Spleen (tissue), 11 donors: ENCODE measurements around the gene LMO2. TPM values are rescaled to one million over a fixed set of nuclear protein-coding genes. Genes with fewer than 3 reads are reported as not detected.

Experiments
- DNase-seq: peaks from one replicate; pipeline ENCODE4 v3.0.0-alpha.2; 2020
- H3K27ac ChIP-seq, 8 donors: fragments of 200-600 bp; sonication (generic) in 7 of 8; 1 replicate in 4 of 8; 2 replicates in 4 of 8; pipeline versions ENCODE4 v1.5.0 to v1.8.0; 2016 to 2021; ENCODE audit warnings: inconsistent platforms in 4 of 8, mild to moderate bottlenecking in 4 of 8, moderate library complexity in 1 of 8
- H3K27me3 ChIP-seq, 7 donors: fragments of 200-600 bp; sonication (generic) in 6 of 7; replicated peaks in 1 of 7; 1 replicate in 4 of 7; 2 replicates in 3 of 7; pipeline versions ENCODE4 v1.5.0 to v1.8.0; 2016 to 2021; ENCODE audit warnings: inconsistent platforms in 3 of 7, mild to moderate bottlenecking in 1 of 7
- H3K36me3 ChIP-seq, 6 donors: fragments of 200-600 bp; sonication (generic) in 5 of 6; 1 replicate in 4 of 6; 2 replicates in 2 of 6; pipeline versions ENCODE4 v1.5.0 to v1.8.0; 2016 to 2021; ENCODE audit warnings: inconsistent platforms in 2 of 6
- H3K4me1 ChIP-seq, 6 donors: fragments of 200-600 bp; sonication (generic) in 5 of 6; 1 replicate in 3 of 6; 2 replicates in 3 of 6; pipeline versions ENCODE4 v1.5.0 to v1.8.0; 2016 to 2021; ENCODE audit warnings: inconsistent platforms in 3 of 6
- H3K4me3 ChIP-seq, 8 donors: fragments of 200-600 bp; sonication (generic) in 7 of 8; 1 replicate in 4 of 8; 2 replicates in 4 of 8; pipeline versions ENCODE4 v1.5.0 to v1.8.0; 2016 to 2021; ENCODE audit warnings: inconsistent platforms in 4 of 8, mild to moderate bottlenecking in 4 of 8, moderate library complexity in 2 of 8
- H3K9me3 ChIP-seq, 8 donors: fragments of 200-600 bp; sonication (generic) in 7 of 8; 1 replicate in 4 of 8; 2 replicates in 4 of 8; pipeline versions ENCODE4 v1.5.0 to v1.8.0; 2016 to 2021; ENCODE audit warnings: inconsistent platforms in 4 of 8
- POLR2A ChIP-seq, 3 donors: fragments of 450-650 bp; IDR thresholded peaks; one replicate each; pipeline ENCODE4 v1.5.1; 2017; ENCODE audit warnings: antibody characterized with exemption in 3 of 3, mild to moderate bottlenecking in 1 of 3
- POLR2AphosphoS5 ChIP-seq, 3 donors: sonication (generic); formaldehyde crosslinking; IDR thresholded peaks; one replicate each; pipeline ENCODE4 v1.5.1; 2017; ENCODE audit warnings: antibody characterized with exemption in 3 of 3
- WGBS, 5 donors: extraction: QIAGEN DNeasy Blood & Tissue Kit in 3 of 5; methylation state at CpG; one replicate each; pipeline versions ENCODE4 v1.1.5 to v1.1.7; 2013 to 2018; 5-methylcytosine and 5-hydroxymethylcytosine counted together
- intact Hi-C: fragments of 100-400 bp; cut with DNase I; formaldehyde crosslinking; loops from one replicate; pipeline ENCODE4 v1.15.0; 2023; ENCODE audit warnings: low total_unique reads
- polyA plus RNA-seq, 3 donors: library from polyadenylated mRNA; stranded (reverse); fragments of 200-250 nt; gene quantifications; one replicate each; pipeline ENCODE4 v1.2.1, GENCODE V29; 2013
- total RNA-seq, 7 donors: library from RNA; depleted of rRNA in 3 of 7; stranded (reverse); fragments of >200 nt in 3 of 7; fragmentation: NEBNext Ultra II Directional in 4 of 7; extraction: Animal tissue kit (Norgen Biotek cat#: 25700) in 4 of 7; gene quantifications; one replicate each; pipeline versions ENCODE4 v1.1.0 to v1.2.1, GENCODE V29; 2016 to 2021
- TF ChIP-seq, protein P1 (sequence below), 11 experiments: fragments of 200-600 bp in 7 of 11; fragments of 450-650 bp in 4 of 11; sonication (generic) in 4 of 11; IDR thresholded peaks in 8 of 11; conservative IDR thresholded peaks in 3 of 11; 1 replicate in 7 of 11; 2 replicates in 4 of 11; pipeline versions ENCODE4 v1.4.0 to v1.8.0; 2016 to 2021; ENCODE audit warnings: antibody characterized with exemption in 11 of 11, inconsistent platforms in 4 of 11, mild to moderate bottlenecking in 1 of 11
- donor health status: healthy with polysubstance abuse.
- donor health status: DM: no; HTN: no; CAD: no; lungs with moderate emphysema.
- donor health status: DM: no; HTN: no; CAD: no.
- donor health status: Bipolar disorder and iron deficiency.
- donor health status: healthy.
- donor health status: DM: no; HTN: no; CAD: no.
- donor health status: DM: yes; HTN: yes; CAD: no.

LMO2 gene
- total and polyA plus RNA-seq, 10 donors, result 36.0 to 79.4 (median 61.5) TPM

DNA sequence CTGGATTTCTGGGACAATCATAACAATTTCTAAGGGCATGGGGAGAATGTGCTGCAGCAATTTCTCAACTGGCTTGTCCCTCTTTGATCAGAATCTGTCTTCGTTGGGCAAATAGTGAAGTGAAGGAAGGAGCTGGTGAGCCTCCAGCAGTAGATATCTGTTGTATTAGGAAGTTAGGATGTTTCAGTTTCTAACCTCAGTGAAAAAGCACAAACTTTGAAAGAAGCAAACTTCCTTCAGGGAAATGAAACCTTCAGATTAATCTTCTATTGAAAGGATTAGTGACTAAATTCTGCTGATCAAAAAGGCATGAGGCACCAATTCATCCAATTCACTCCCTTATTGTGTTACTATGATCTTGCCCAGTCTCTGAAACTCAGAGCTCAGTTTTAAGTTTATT is 24.3 kb downstream of the LMO2 start:
- Histone ChIP-seq H3K9me3 (no peaks in the 10 kb centered on the region), H3K27me3 (peaks cover 0 to 37% (median 3%) of the 10 kb centered on the region in 7 donors), H3K4me3 (peak overlapping the region in 7 of 8 donors; percentile 63 to 88 (median 75)), H3K4me1 (peaks cover 10 to 94% (median 63%) of the 10 kb centered on the region in 6 donors), H3K36me3 (peaks cover 0 to 33% (median 5%) of the 10 kb centered on the region in 6 donors), H3K27ac (peak overlapping the region; percentile 77 to 94 (median 90))
- TF ChIP-seq POLR2A (IDR thresholded peaks at IDR 0.05), result no peak
- TF ChIP-seq, protein P1, sequence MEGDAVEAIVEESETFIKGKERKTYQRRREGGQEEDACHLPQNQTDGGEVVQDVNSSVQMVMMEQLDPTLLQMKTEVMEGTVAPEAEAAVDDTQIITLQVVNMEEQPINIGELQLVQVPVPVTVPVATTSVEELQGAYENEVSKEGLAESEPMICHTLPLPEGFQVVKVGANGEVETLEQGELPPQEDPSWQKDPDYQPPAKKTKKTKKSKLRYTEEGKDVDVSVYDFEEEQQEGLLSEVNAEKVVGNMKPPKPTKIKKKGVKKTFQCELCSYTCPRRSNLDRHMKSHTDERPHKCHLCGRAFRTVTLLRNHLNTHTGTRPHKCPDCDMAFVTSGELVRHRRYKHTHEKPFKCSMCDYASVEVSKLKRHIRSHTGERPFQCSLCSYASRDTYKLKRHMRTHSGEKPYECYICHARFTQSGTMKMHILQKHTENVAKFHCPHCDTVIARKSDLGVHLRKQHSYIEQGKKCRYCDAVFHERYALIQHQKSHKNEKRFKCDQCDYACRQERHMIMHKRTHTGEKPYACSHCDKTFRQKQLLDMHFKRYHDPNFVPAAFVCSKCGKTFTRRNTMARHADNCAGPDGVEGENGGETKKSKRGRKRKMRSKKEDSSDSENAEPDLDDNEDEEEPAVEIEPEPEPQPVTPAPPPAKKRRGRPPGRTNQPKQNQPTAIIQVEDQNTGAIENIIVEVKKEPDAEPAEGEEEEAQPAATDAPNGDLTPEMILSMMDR (IDR thresholded peaks at IDR 0.05 in 8 of 11, conservative IDR thresholded peaks at IDR 0.05 in 3 of 11), result no peak
- TF ChIP-seq POLR2AphosphoS5 (IDR thresholded peaks at IDR 0.05), result no peak
- intact Hi-C loops, result no loop called here
- 7 to 25% (median 16%) methylated on average over 1 of the region's 1 CpG for WGBS, 5 donors
- DNase-seq, result no peak

DNA sequence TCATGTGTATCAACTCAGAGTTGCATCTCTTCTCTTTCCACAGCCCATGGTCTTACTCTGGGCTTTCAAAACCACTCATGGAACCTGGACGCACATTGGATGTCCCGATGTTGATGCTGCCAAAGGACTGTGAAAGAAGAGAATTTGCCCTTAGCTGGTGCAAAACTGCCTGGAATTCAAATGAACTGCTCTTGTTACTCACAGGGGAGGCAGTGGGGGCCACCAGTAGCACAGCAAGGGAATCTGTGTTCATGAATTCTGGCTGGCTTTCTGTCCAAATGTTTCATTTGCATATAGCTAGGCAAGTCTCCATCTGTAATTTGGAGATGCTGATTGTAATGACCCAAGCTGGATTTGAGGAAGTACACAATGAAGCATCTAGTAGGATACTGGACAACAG is 24.9 kb downstream of the LMO2 start:
- intact Hi-C loops, result no loop called here
- Histone ChIP-seq H3K9me3 (no peaks in the 10 kb centered on the region), H3K4me1 (peaks cover 10 to 93% (median 60%) of the 10 kb centered on the region in 6 donors), H3K27me3 (peaks cover 0 to 32% (median 3%) of the 10 kb centered on the region in 7 donors), H3K36me3 (peaks cover 0 to 40% (median 5%) of the 10 kb centered on the region in 6 donors), H3K4me3 (peak overlapping the region in 2 of 8 donors; percentile 78 to 88), H3K27ac (peak overlapping the region in 6 of 8 donors; percentile 4 to 94 (median 92))
- DNase-seq, result no peak
- 45 to 74% (median 64%) methylated on average over 2 of the region's 2 CpGs for WGBS, 5 donors
- no peak for TF ChIP-seq POLR2A (IDR thresholded peaks at IDR 0.05)
- no peak for TF ChIP-seq POLR2AphosphoS5 (IDR thresholded peaks at IDR 0.05)
- TF ChIP-seq, protein P1 (IDR thresholded peaks at IDR 0.05 in 8 of 11, conservative IDR thresholded peaks at IDR 0.05 in 3 of 11), result no peak

DNA sequence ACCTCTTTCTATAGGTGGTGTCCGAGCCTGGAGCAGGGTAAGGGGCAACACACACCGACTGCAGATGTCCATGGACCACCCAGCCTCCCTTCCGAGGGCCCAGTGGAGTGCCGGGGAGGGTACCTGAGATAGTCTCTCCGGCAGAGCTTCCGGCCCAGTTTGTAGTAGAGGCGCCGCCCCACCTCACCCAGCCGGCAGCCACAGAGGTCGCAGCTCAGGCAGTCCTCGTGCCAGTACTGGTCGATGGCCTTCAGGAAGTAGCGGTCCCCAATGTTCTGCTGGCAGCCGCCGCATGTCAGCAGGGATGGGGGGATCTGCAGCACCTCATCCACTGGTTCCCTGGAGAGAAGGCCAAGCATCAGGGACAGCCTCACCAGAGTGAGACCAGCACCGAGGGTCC is 27.4 kb downstream of the LMO2 start:
- Histone ChIP-seq H3K4me3 (peak overlapping the region in 1 of 8 donors; percentile 24), H3K9me3 (no peaks in the 10 kb centered on the region), H3K4me1 (peaks cover 10 to 92% (median 57%) of the 10 kb centered on the region in 6 donors), H3K27me3 (peaks cover 0 to 11% (median 3%) of the 10 kb centered on the region in 7 donors), H3K36me3 (peaks cover 0 to 64% (median 10%) of the 10 kb centered on the region in 6 donors), H3K27ac (peak overlapping the region in 6 of 8 donors; percentile 14 to 50 (median 33))
- DNase-seq, result no peak
- intact Hi-C loops, result no loop called here
- 45 to 63% (median 58%) methylated on average over 6 to 16 of the region's 16 CpGs for WGBS, 5 donors
- TF ChIP-seq POLR2AphosphoS5 (IDR thresholded peaks at IDR 0.05), result peak in 2 of 3 donors; percentile 53 to 67
- TF ChIP-seq, protein P1 (IDR thresholded peaks at IDR 0.05 in 8 of 11, conservative IDR thresholded peaks at IDR 0.05 in 3 of 11), result no peak

DNA sequence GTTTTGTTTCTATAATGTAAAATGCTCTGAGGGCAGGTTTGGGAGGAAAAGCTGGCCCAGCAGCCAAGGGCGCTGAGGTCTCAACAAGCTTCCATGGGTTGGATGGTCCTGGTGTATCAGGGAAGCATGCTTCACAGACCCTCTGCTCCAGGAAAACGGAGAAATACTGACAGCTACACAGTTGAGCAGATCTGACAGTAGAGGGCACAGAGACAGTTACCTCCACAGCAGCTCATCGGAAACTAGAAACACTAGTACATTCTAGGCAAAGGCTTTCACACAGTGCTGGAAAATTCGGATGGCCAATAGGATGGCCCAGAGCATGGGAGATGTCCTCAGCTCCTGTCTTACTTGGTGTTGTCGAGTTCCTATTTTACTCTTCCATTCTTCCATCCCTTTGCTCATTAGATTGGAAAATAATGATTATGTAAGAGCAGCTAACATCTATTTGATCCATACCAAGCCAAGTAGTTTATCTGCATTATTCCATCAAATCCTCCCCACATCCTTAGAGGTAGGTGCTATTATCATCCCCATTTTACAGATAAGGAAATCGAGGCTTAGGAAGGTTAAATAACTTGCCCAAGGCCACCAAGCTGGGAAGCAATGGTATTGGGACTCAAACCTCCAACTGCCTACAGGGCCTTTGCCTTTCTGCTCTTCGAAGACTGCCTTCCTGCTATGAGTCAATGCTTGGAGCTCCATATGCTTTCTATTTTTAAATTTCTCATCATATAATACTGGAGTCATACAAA is 28.3 kb downstream of the LMO2 start:
- Histone ChIP-seq H3K9me3 (no peaks in the 10 kb centered on the region), H3K27me3 (peaks cover 0 to 2% (median 0%) of the 10 kb centered on the region in 7 donors), H3K4me1 (peaks cover 10 to 95% (median 57%) of the 10 kb centered on the region in 6 donors), H3K27ac (peak overlapping the region in 3 of 8 donors; percentile 13 to 50 (median 14)), H3K36me3 (peaks cover 0 to 73% (median 17%) of the 10 kb centered on the region in 6 donors), H3K4me3 (no peak overlapping the region)
- intact Hi-C loops, result no loop called here
- 68 to 86% (median 81%) methylated on average over 7 of the region's 7 CpGs for WGBS, 5 donors
- no peak for DNase-seq
- TF ChIP-seq POLR2AphosphoS5 (IDR thresholded peaks at IDR 0.05), result no peak
